PC-3 (cell line): ENCODE results near the gene STRN4. TPM values are rescaled to one million over a fixed set of nuclear protein-coding genes. Genes with fewer than 3 reads are reported as not detected.

Experiments used
- ATAC-seq: fragments of 200-7000 bp; cut with Tn5 transposase; 2 replicates; pipeline ENCODE4 v1.9.1; 2020; ENCODE audit warnings: mild to moderate bottlenecking, moderate library complexity
- BruUV-seq: library from RNA; stranded (reverse); fragments of 400-500 nt; replicated peaks from 2 replicates; lab custom pipeline; 2021; lab: Mats Ljungman, UMichigan
- CTCF ChIA-PET: fragments of 300-600 bp; sonication (Branson Sonifier 250); formaldehyde crosslinking; loops from one replicate; lab custom pipeline; 2022; ENCODE audit warnings: antibody characterized with exemption; lab: Charles Lee
- POLR2A ChIA-PET: fragments of 300-600 bp; sonication (Branson Sonifier 250); formaldehyde crosslinking; loops from one replicate; lab custom pipeline; 2022; ENCODE audit warnings: antibody characterized with exemption; ENCODE audit not compliant: unreplicated experiment; lab: Charles Lee
- DNase-seq: peaks from one replicate; pipeline ENCODE4 v3.0.0-alpha.2; 2015
- H2AFZ ChIP-seq: fragments of 300-600 bp; sonication (generic); 2 replicates; pipeline ENCODE4 v1.6.0; 2016; ENCODE audit warnings: antibody characterized with exemption, low read length
- H3F3A ChIP-seq: fragments of 300-600 bp; sonication (generic); one replicate; pipeline ENCODE4 v1.6.0; 2017; ENCODE audit warnings: antibody characterized with exemption, low read length, control low read depth, mild to moderate bottlenecking; ENCODE audit not compliant: unreplicated experiment
- H3K27ac ChIP-seq: fragments of 300-600 bp; sonication (generic); 2 replicates; pipeline ENCODE4 v1.5.1; 2016; ENCODE audit warnings: mild to moderate bottlenecking, low read length
- H3K27me3 ChIP-seq: fragments of 300-600 bp; sonication (generic); 2 replicates; pipeline ENCODE4 v1.6.1; 2016; ENCODE audit warnings: low read length, mixed read lengths
- H3K36me3 ChIP-seq: fragments of 300-600 bp; sonication (generic); 2 replicates; pipeline ENCODE4 v1.6.1; 2016; ENCODE audit warnings: low read depth, mixed run types, low read length, mixed read lengths
- H3K4me1 ChIP-seq: fragments of 300-600 bp; sonication (generic); 2 replicates; pipeline ENCODE4 v1.5.1; 2016; ENCODE audit warnings: low read length; ENCODE audit not compliant: insufficient read depth
- H3K4me2 ChIP-seq: fragments of 300-600 bp; sonication (generic); 2 replicates; pipeline ENCODE4 v1.6.0; 2016; ENCODE audit warnings: low read length
- H3K4me3 ChIP-seq: fragments of 300-600 bp; sonication (generic); 2 replicates; pipeline ENCODE4 v1.5.1; 2016; ENCODE audit warnings: mild to moderate bottlenecking, low read length, mixed read lengths
- H3K79me2 ChIP-seq: fragments of 300-600 bp; sonication (generic); 2 replicates; pipeline ENCODE4 v1.6.1; 2017; ENCODE audit warnings: low read length, mixed read lengths
- H3K9ac ChIP-seq: fragments of 300-600 bp; sonication (generic); 2 replicates; pipeline ENCODE4 v1.6.0; 2016; ENCODE audit warnings: mild to moderate bottlenecking, low read length
- H3K9me2 ChIP-seq: fragments of 300-600 bp; sonication (generic); replicated peaks from 2 replicates; pipeline ENCODE4 v1.6.1; 2016; ENCODE audit warnings: mixed run types, low read length, mixed read lengths
- H3K9me3 ChIP-seq: fragments of 300-600 bp; sonication (generic); 2 replicates; pipeline ENCODE4 v1.6.1; 2016; ENCODE audit warnings: low read length, mixed read lengths
- H4K20me1 ChIP-seq: fragments of 300-600 bp; sonication (generic); 2 replicates; pipeline ENCODE4 v1.6.1; 2016; ENCODE audit warnings: low read length, mixed read lengths
- EZH2 ChIP-seq: fragments of 300-600 bp; sonication (generic); IDR thresholded peaks from one replicate; pipeline ENCODE4 v1.6.1; 2017; ENCODE audit warnings: antibody characterized with exemption, mild to moderate bottlenecking, low read length; ENCODE audit not compliant: unreplicated experiment
- EZH2phosphoT487 ChIP-seq: fragments of 300-600 bp; sonication (generic); IDR thresholded peaks from 2 replicates; pipeline ENCODE4 v1.6.1; 2018; ENCODE audit warnings: mild to moderate bottlenecking, antibody characterized with exemption, low read length, borderline replicate concordance
- intact Hi-C: fragments of 100-400 bp; cut with micrococcal nuclease; formaldehyde crosslinking; loops from 2 replicates; pipeline ENCODE4 v1.9.0; 2023
- total RNA-seq: library from RNA; depleted of rRNA; stranded (reverse); fragments of >200 nt; gene quantifications from 2 replicates; pipeline ENCODE4 v1.2.3, GENCODE V29; 2014
- TF ChIP-seq, protein P1 (sequence below): fragments of 300-600 bp; sonication (generic); conservative IDR thresholded peaks from 2 replicates; pipeline ENCODE4 v1.5.1; 2017; ENCODE audit warnings: antibody characterized with exemption, low read depth, mild to moderate bottlenecking, low read length

STRN4 gene
- total RNA-seq, 1 experiment from 2014 or later = 62.7 TPM

DNA sequence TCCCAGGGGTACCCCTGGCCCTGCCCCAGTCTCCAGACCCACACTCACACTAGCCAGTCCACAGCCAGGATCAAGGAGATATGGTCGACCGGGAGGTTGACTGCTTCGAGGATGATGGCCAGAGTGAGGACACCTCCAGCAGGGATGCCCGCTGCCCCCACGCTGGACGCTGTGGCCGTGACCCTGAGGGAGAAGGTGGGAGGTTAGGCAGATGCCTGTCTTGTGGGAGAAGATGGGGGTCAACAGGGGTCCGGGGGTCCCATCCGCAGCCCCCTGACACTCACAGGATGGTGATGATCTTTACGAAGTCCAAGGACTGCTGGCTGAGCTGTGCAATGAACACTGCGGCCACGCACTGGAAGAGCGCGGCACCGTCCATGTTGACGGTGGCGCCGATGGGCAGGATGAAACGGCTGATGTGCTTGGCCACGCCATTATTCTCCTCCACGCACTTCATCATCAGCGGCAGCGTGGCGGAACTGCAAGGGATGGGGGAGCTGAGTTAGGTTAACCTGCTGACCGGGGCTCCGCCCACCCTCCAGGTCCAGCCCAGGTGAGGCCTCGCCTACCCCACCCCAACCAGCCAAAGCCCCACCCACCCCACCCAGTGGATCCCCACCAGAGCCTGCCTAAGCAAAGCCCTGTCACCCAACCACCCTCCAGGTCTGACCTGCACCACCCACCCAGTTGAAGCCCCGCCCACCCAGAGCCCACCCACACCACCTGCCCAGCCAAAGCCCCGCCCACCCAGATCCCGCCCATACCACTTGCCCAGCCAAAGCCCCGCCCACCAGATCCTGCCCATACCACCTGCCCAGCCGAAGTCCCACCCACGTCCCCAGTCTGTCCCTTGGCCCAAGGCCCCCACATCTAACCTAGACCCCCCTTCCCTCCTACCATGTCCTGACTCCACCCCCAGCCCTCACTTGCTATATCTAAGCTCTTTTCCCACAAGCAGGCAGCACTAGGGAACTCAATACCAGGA lies 31.0 kb upstream of the STRN4 start:
- intact Hi-C loops = no loop called here
- no peak overlapping the region for H3K27ac ChIP-seq
- no peaks in the 10 kb centered on the region; the same call in 1 of the 2 replicates for H3K79me2 ChIP-seq
- no peak overlapping the region for H2AFZ ChIP-seq
- no peaks in the 10 kb centered on the region for H4K20me1 ChIP-seq
- BruUV-seq = no TSS peak
- H3K4me2 ChIP-seq = no peak overlapping the region
- H3K9me2 ChIP-seq = no peaks in the 10 kb centered on the region
- CTCF ChIA-PET = no interaction called here
- H3K9me3 ChIP-seq = no peaks in the 10 kb centered on the region
- no peak overlapping the region for H3K9ac ChIP-seq
- DNase-seq (no peak), ATAC-seq (no peak)
- H3K4me3 ChIP-seq = no peak overlapping the region
- H3F3A ChIP-seq = no peaks in the 10 kb centered on the region
- peaks cover 17% of the 10 kb centered on the region for H3K36me3 ChIP-seq
- TF ChIP-seq, protein P1, sequence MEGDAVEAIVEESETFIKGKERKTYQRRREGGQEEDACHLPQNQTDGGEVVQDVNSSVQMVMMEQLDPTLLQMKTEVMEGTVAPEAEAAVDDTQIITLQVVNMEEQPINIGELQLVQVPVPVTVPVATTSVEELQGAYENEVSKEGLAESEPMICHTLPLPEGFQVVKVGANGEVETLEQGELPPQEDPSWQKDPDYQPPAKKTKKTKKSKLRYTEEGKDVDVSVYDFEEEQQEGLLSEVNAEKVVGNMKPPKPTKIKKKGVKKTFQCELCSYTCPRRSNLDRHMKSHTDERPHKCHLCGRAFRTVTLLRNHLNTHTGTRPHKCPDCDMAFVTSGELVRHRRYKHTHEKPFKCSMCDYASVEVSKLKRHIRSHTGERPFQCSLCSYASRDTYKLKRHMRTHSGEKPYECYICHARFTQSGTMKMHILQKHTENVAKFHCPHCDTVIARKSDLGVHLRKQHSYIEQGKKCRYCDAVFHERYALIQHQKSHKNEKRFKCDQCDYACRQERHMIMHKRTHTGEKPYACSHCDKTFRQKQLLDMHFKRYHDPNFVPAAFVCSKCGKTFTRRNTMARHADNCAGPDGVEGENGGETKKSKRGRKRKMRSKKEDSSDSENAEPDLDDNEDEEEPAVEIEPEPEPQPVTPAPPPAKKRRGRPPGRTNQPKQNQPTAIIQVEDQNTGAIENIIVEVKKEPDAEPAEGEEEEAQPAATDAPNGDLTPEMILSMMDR = no peak
- TF ChIP-seq EZH2phosphoT487 (no peak), EZH2 (no peak)
- H3K4me1 ChIP-seq = no peaks in the 10 kb centered on the region
- POLR2A ChIA-PET = no interaction called here
- no peaks in the 10 kb centered on the region for H3K27me3 ChIP-seq

DNA sequence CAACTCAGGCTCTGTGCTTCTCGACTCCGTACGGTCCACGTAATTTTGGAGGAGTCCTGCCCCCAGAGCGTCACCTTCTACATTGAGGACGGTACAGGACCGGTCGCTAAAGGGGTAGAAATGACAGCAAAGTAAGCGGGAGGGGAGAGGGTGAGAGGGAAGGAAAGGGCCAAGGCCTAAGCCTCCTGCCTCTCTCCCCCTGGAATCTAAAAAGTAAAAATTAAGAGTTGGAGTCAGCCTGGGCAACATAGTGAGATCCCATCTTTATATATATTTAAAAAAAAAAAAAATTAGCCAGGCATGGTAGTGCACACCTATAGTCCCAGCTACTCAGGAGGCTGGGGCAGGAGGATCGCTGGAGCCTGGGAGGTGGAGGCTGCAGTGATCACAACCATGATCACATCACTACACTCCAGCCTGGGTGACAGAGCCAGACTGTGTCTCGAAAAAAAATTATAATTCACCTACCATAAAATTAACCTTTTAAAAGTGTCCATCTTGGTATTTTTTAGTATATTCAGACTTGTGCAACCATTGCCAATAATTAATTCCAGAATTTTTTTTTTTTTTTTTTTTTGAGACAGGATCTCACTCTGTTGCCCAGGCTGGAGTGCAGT lies 29.5 kb upstream of the STRN4 start:
- TF ChIP-seq, protein P1 = no peak
- Histone ChIP-seq H3K9me3 (no peaks in the 10 kb centered on the region), H3K9me2 (no peaks in the 10 kb centered on the region), H3K79me2 (no peaks in the 10 kb centered on the region), H3F3A (no peaks in the 10 kb centered on the region), H3K4me1 (no peaks in the 10 kb centered on the region), H3K4me2 (no peak overlapping the region), H3K9ac (no peak overlapping the region), H3K27ac (no peak overlapping the region), H2AFZ (no peak overlapping the region), H3K36me3 (peaks cover 14% of the 10 kb centered on the region), H3K27me3 (no peaks in the 10 kb centered on the region), H3K4me3 (no peak overlapping the region), H4K20me1 (no peaks in the 10 kb centered on the region)
- ATAC-seq (no peak), DNase-seq (no peak)
- ChIA-PET CTCF (no interaction called here), POLR2A (no interaction called here)
- BruUV-seq = no TSS peak
- intact Hi-C loops = no loop called here

DNA sequence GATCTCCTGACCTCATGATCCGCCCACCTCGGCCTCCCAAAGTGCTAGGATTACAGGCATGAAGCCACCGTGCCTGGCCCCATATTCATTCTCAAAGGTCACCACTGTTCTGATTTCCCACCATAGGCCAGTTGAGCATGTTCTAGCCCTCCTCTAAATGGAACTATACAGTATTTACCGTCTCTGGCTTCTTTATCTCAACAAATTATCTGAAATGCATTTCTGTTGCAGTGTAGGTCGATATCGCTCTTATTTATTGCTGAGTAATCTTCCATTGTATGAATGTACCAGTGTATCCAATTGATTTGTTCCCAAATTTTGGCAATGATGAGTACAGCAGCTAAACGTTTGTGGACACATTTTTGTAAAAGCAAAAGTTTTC lies 26.8 kb upstream of the STRN4 start:
- ATAC-seq = no peak
- Histone ChIP-seq H3K27ac (no peak overlapping the region), H3K9me3 (no peaks in the 10 kb centered on the region), H3K36me3 (peaks cover 14% of the 10 kb centered on the region), H3K4me1 (no peaks in the 10 kb centered on the region), H3K9ac (no peak overlapping the region), H3K27me3 (no peaks in the 10 kb centered on the region), H3K9me2 (no peaks in the 10 kb centered on the region), H4K20me1 (no peaks in the 10 kb centered on the region), H2AFZ (no peak overlapping the region), H3F3A (no peaks in the 10 kb centered on the region), H3K4me3 (no peak overlapping the region), H3K4me2 (no peak overlapping the region), H3K79me2 (no peaks in the 10 kb centered on the region)
- ChIA-PET CTCF (no interaction called here), POLR2A (no interaction called here)
- BruUV-seq = no TSS peak
- DNase-seq = no peak
- intact Hi-C loops = no loop called here
- TF ChIP-seq EZH2 (no peak), EZH2phosphoT487 (no peak)
- TF ChIP-seq, protein P1 = no peak
